Activated CD4-positive, alpha-beta T cell treated with anti-CD3 and anti-CD28 coated beads, Interleukin-2, amount 50 U/mL, for 48 hours (primary cell): Measurements from ENCODE around the gene GRID1.
"Not testable (repeated sequence)": the region's sequence is repeated elsewhere in the genome, so short reads cannot be mapped to it uniquely, and the experiment has no call there.

Source experiments
- DNase-seq, 2 experiments: peaks; one replicate each; pipeline ENCODE4 v3.0.0-alpha.2; 2020

Gene GRID1

DNA sequence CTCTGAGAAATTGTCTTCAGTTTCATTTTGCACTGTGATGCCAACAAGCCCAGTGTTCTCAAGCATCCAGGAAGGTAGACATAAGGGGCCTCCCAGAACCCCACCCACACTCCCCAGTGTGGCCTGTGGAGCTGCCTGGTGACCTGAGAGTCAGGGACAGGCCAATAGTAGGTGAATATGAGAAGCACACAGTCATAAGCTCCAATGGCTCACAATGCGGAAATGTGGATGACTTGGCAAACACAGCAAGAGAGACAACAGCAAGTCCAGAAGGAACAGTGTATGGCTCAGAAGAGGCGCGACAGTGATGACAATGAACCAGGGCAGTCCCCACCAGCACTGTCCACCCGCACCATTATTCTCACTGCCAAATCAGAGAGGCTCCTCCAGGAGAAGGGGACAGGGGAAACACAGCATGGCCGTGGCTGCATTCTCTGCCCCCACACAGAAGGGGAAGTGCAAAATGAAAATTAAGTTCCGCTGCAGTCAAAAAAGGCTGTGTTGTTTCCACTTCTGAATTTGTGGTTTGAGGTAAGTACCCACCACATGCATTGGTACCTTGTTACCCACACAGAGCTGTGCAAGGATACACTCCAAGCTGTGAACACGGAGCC is 419.8 kb downstream of the GRID1 start:
- DNase-seq, result no peak

DNA sequence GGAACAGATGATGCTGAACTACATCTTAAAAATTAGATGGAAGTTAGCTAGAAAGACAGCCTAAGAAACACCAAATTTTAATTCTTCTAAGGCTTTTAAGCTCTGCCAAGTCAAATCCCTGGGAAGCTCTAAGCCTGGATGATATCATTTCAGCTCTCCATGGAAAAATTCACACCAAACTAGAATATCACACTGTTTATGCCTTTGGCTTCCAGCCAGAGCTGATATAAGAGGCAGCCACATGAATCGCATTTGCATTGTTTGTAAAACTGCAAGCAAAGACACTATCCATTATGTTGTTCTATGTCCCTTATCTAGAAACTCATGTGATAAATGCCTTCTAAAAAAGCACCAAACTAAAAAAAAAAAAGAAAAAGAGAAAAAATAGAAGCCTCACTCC is 430.4 kb downstream of the GRID1 start:
- no peak for DNase-seq

DNA sequence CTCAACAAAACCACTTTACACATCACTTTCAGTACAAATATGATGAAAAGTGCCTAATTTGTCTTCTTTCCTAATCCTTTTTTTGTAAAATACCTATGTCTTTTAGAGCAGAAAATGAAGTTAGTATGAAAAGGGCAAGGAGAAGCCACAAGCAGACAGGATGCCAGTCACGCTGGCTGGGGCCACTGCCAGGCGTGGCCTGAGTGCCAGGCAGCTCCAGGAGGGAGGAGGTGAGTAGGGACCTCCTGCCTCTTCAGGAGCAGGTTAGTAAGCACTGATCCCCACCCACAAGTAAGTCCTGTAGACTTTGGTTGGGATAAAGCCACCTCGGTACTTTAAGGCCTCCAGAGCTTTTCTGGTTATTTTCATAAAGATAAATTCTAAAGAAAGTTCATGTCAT is 432.0 kb downstream of the GRID1 start:
- no peak for DNase-seq

DNA sequence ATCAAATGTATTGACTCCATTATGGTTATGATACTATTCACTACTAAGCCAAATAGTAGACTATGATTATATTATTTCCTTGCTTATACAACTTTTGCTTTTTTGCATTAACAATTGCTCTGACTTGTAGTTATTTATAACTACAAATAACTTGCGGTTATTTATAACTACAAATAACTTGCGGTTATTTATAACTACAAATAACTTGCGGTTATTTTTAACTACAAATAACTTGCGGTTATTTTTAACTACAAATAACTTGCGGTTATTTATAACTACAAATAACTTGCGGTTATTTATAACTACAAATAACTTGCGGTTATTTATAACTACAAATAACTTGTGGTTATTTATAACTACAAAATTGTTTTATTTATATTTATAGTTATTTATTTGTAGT is 436.6 kb downstream of the GRID1 start:
- DNase-seq, result not testable (repeated sequence)

DNA sequence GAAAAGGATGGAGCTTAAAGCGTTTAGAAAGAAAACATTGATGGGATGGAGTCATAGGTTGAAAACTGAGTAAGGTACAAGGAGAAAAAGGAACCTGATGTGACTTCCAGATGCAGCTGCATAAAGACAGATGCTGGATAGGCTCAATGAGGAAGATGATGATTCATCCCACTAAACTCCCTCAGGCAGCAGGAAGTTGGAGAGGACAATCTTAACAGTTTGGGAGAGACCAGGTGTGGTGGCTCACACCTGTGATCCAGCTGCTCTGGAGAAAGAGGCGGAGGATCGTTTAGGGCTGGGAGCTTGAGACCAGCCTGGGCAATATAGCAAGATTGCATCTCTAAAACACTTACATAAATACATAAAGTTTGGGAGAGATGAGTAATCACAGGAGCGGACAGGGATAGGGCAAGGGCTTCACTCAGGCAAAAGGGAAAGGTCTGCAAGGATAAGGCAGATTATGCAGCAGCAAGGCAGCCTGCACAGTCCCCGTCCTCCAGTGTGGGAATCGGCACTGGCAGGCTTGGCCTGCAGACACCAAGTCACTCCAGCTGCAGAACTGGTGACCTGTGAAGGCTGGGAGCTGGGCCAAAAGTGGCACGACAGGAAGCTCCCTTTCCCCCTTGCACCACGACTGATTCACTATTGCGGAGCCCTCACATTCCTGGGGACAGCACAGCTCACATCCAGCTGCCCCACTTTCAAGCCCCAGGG is 438.5 kb downstream of the GRID1 start:
- no peak for DNase-seq

DNA sequence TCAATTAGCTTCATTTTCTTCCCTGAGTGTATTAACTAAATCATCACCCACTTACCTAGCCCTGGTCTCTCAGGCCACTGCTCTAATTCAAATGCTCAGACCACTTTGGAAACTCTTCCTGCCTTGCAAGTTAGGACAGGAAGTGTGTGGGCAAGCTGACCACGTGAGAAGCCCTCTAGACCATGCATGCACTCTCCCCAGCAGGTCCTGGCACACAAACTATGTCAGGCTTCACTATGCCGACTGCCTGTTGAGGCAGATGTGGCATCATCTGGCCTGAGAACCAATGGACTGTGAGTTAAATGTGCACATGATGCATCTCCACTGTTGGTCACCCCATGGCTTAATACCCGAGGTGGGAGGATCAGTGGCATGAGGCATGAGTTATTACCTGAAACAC is 439.6 kb downstream of the GRID1 start:
- DNase-seq, result no peak

DNA sequence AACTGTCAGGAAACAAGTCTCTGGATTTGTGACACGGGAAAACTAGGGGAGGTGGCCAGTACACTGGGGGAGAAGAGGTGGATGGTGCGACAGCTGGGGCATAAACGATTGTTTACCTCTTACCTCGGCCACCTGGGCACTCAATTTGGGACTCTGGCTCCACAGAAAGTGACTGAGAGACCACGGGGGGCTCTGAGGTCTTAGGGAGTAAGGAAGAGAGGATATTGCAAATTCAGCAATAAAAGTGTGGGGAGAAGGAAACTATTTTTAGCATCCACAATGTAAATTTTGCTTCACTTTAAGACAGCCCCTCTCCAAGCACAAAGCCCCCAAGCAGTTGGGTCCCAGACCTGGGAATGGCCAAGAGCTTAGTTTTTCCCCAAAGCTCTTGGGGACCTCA is 440.5 kb downstream of the GRID1 start:
- no peak for DNase-seq

DNA sequence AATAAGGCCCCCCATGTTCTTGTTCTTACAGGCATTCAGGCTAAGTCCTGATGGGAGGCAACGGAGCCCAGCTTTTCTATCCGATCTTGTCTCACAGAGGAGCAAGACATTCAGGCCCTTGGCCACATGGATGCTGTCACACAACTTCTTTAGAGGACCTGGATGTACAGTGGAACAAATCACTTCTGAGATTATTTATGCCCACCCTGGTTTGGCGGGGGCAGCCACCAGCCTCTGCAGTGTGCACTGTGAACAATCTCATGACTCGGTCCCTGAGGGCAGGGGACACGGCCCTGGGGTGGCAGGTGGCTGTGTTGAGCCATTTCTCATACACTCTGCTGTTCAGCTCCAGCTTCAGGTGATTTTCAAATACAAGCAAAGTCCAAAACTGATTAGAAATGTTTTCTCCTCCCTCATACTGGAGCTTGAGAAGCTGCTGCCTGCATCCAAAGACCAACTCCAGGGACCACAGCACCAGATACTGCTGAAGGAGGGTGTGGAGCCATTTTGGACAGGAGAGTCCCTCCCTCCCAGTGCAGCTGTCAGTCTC is 441.3 kb downstream of the GRID1 start:
- no peak for DNase-seq

DNA sequence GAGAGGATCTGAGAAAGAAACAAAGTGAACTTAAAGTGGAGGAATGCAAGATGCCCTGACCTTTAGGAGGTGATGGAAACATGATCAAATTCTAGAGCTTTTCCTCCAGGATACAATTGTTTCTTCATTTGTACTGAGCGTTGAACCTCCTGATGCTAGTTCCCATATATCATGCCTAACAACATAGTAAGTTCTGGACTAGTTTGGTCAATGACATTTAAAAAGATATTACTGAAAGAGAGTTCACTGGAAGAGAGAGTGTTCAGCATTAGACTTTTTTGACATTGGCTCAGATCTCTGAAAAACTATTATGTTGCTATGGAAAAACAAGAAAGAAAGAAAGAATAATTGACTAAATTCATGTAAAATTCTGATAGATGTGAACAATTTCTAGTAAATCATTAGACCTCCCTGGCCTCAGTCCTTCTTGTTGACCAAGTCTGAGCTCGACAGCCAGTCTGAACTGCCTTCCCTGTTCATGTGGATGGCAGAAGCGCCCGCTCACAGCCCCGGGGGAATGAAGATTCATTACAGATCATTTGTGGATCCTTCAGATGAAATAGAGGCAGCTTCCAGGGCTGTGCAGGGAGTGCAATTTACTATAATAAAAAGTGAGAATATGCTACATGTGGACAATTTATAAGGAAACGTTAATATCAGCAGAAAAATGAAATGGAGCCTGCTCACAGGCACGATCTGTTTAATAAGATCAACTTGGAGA is 442.1 kb downstream of the GRID1 start:
- DNase-seq, result no peak

DNA sequence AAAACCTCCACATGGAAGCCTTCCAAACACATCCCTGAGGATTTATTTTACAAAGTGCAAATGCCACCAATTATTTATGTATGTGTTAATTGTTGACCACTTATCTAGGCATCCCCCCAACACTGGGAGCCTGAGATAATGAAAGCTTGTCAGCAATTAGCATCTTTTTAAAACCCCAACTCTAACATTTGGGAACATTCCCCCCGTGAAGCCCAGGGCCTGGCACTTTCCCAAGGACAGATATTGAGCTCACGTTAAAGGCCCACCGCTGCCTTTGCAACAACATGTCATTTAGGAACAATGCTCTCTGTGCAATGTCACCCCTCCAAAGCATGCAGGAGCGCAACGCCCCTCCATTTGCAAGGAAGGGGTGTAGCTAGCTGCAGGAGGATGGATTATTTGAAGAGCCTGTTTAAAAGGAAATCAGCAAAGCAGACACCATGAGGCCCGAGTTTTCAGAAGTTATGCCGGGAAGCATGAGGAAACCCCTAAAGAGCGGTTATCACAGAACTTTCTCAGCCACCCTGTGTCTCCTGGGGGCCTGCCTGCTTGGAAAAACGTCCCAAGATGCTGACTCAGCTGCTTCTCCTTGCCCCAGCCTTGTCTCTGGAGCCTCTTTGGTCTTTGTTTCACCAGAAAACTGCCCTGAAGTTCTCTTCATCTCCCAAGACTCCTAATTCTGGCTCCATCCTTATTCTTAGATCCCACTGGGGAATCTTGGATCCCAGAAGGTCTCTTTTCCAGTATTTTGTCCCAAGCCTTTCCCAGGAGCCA is 444.1 kb downstream of the GRID1 start:
- DNase-seq, result no peak

DNA sequence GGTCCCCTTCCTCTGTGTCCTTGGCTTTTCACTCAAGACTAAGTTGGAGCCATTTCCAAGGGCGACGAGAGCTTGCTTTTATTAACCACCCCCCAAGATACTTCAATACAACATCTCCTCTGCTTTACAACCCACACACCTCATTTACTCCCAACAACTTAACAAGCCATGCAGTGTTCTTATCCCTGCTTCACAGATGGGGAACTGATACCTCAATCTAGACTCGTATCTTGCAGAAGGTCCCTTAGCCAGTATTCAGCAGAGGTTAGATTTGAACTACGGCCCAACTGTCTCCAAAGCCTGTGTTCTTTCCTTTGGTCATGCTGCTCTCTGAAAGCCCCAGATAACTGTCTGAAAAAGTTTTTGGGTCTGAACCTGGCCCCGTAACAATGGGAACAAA is 444.8 kb downstream of the GRID1 start:
- no peak for DNase-seq

DNA sequence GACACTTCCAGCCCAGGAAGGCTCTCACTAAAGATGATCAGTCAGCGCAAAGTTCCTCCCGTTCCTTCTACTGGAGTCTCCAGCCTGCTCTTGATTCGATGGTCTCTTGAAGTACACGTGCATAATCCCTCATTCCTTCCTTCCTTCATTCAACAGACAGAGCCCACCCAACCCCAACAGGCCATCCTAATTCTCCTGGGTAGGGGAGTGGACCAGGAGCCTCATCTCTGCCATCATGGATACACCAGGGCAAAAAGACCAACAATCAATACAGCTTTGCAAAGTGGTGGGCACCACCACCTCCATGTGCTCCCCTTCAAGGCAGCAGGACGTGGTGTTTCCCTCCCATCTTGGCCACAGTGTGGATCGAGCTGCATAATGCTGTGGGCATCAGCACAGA is 446.3 kb downstream of the GRID1 start:
- no peak for DNase-seq

DNA sequence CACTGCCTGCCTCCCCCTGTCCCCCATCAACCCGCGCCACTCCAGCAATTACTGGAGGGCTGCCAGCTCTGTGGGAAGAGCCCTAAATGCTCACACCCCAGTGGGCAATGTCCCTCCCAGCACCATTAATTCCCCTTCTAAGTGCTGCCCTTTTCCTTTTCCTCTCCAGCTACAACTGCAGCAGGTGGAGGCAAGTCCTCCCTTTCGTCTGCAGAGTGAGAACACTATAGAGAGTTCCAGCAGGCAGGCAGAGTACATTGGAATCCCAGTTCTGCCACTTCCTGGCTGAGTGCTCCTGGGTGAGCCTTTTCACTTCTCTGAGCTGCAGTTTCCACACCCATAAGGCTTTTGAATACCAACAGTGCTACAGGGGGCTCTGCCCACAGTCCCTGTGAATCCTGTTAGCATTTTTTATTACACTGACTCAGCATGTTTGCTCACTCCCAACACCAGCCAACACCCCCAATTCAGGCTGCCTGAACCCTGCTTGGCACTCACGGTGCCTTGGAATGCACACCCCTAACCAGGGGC is 447.0 kb downstream of the GRID1 start:
- no peak for DNase-seq

DNA sequence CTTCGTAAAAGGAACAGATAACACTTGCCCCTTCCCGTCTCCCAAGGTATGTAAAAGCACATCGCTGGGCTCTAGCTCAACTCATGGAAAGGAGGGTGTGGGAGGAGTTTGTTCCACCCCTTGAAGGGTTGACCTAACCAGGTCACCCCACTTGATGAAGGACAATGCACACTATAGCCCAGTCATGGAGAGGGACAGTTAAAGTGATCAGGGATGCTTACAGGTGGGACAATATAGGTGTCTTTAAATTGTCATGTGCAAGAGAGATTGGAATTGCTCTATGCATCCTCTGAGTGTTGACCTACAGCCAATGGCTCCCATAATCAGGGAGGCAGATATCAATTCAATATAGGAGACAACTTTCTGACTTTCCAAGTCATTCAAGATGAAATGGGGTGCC is 448.2 kb downstream of the GRID1 start:
- no peak for DNase-seq

DNA sequence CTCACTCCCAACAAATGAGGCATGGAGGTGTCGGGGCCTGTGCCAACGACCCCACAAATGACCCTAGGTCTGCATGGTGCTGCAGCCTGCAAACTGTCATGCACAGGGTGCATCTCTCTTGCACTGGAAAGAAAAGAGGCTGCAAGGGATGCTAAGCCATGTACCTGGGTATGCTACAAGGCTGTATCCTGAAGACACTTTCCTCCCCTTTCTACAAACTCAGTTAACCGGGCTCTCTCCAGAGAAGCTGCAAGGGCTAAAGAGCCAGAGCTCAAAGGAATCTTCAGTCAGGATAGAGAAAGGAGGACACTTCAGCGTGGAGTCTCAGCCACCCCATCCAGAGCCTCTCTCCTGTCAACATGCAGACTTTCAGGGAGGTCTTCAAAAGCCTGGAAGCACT is 449.0 kb downstream of the GRID1 start:
- DNase-seq, result no peak

DNA sequence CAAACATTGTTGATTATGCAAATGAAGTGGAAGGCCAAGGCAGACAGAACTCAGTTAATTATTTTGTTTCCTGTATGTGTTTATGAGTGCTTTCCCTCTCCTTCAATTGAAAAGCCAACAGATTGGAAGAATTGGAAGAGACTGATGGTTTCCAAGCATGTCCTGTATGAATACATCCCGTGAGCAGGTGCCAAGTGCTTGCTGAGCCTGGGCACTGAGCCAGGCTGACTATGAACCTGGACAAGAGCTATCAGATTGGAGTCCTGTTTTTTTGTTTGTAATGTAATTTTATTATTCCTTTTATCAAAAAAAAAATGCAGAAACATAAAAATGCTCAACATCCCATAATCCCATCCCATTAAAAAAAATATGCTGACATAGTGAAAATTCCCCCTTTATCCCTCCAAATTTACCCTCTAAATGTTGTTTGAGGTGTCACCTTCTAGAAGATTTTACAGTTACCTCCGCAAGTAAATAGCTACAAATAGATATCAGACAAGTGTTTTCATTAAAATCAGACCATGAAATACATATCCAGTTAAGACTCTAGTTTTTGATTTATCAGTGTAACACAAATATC is 449.5 kb downstream of the GRID1 start:
- no peak for DNase-seq

DNA sequence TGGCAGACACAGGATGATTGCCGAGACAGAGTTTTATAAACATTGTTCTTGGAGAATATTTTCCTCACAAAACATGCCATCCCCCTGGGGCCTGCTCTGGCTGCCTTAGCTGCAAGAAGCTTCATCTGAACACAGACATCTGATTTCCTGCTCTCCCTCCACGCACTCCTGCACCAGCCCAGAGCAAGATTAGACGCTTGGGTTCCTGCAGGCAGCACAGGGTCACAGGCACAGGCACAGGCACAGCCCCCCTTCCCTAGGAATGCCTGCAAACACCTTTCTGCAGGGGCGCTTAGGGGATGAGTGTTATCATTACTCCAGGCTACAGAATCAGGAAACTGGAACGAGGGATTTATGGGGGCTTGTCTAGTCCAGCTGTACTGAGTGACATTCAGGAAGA is 450.3 kb downstream of the GRID1 start:
- DNase-seq, result no peak

DNA sequence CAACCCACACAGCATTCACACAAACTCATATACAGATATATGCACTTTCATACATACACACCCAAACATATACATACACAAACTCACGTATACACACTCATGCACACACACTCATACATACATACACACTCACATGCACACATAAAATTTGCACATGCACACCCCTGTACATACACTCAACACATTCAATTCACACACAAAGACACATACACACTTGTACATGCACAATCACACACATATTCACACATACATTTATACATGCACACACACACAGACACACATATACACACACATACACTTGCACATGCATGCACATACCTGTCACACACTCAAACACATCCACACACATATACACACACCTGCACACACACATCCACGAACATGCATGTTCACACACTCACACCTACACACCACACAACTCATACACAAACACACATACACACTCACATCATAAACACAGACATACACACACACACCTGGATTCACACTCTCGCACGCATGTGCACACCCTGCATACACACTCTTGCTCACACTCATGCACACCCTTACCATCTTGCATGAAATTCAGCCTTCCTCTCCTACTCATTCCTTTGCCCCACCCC is 451.2 kb downstream of the GRID1 start:
- DNase-seq, result no peak

DNA sequence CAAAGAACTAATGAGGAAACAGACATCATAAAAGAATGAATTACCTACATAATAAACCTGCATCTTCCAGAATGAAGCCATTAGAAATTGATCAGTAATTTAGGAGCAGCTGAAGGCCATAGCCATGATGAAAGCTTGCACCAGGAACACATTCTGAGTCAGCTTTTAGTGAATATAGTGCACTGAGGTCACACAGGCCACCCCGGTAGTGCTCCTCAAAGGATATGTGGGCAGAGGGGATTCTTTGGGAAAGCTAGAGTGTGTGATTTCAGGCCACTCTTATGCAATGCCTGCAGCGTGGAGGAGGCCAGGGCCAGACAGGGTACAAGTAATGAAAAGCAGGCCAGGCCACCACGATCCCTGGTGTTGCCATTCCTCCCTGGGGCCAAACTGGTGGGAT is 451.9 kb downstream of the GRID1 start:
- no peak for DNase-seq

DNA sequence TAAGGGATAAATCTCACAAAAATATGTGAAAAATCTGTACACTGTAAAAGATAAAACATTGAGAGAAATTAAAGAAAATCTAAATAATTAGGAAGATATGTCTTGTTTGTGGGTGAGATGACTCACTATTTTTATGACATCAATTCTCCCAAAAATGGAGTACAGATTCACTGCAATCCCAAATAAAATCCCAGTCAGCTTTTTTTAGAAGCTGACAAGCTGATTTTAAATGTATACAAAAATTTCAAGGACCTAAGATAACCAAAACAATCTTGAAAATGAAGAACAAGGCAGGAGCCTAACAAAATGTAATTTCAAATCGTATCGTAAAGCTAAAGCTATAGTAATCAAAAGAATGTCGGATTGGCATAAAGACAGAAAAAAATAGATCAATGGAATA is 458.1 kb downstream of the GRID1 start:
- no peak for DNase-seq

DNA sequence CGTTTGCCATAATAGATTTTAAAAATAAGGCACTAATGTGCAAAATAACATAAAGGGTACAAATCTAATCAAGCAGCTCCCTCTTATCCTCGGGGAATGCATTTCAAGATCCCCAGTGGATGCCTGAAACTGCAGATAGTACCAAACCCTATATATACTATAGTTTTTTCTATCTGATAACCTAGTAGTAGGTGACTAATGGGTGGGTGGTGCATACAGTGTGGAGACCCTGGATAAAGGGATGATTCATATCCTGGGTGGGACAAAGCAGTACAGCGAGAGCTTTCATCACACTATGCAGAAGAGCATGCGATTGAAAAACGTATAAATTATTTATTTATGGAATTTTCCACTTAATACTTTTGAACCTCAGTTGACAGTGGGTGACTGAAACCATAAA is 464.5 kb downstream of the GRID1 start:
- DNase-seq, result no peak

DNA sequence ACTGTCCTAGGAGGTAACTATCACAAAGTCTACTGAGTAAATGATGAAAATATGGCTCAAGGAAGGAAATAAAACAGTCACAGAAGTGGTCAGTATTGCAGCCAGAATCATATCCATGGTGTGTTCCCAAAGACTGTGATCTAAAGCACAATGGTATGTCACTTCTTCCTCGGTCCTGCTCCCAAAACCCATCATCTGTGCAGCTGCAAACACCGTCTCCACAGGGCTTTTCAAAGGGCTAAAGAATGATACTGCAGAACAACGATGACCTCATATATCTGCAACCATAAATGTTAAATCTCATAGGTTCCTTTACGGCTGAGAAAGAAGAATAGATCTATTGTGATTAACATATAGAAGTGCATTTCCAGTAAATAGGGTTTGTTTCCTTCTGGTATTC is 465.0 kb downstream of the GRID1 start:
- DNase-seq, result no peak
